OCI-LY1 (cell line): Measurements from ENCODE around the gene REXO2.

Source experiments
- H2AFZ ChIP-seq: fragments of 200-600 bp; sonication (generic), shearing (Covaris generic); 2 replicates; pipeline ENCODE4 v1.6.0; 2014; ENCODE audit warnings: antibody characterized with exemption, mild to moderate bottlenecking, low read length
- H3F3A ChIP-seq: fragments of 200-600 bp; sonication (generic), shearing (Covaris generic); 2 replicates; pipeline ENCODE4 v1.6.0; 2014; ENCODE audit warnings: mild to moderate bottlenecking, antibody characterized with exemption, low read length, moderate library complexity; ENCODE audit not compliant: insufficient read depth
- H3K27ac ChIP-seq: fragments of 200-600 bp; sonication (generic); 2 replicates; pipeline ENCODE4 v1.5.1; 2014; ENCODE audit warnings: low read length, mixed run types, mild to moderate bottlenecking, low read depth; ENCODE audit not compliant: poor library complexity, severe bottlenecking
- H3K27me3 ChIP-seq: fragments of 200-600 bp; sonication (generic); 2 replicates; pipeline ENCODE4 v1.6.0; 2014; ENCODE audit warnings: antibody characterized with exemption, mild to moderate bottlenecking, low read length, moderate library complexity; ENCODE audit not compliant: insufficient read depth
- H3K36me3 ChIP-seq: fragments of 200-600 bp; sonication (generic); 2 replicates; pipeline ENCODE4 v1.6.1; 2014; ENCODE audit warnings: mild to moderate bottlenecking, antibody characterized with exemption, low read length, moderate library complexity, mixed read lengths; ENCODE audit not compliant: insufficient read depth
- H3K4me1 ChIP-seq: fragments of 200-600 bp; sonication (generic); 2 replicates; pipeline ENCODE4 v1.5.1; 2014; ENCODE audit warnings: mild to moderate bottlenecking, low read length, moderate library complexity; ENCODE audit not compliant: insufficient read depth, severe bottlenecking
- H3K4me2 ChIP-seq: fragments of 200-600 bp; sonication (generic), shearing (Covaris generic); 2 replicates; pipeline ENCODE4 v1.6.1; 2014; ENCODE audit warnings: low read length
- H3K4me3 ChIP-seq: fragments of 200-600 bp; sonication (generic); 2 replicates; pipeline ENCODE4 v1.5.1; 2014; ENCODE audit warnings: low read length, low read depth, mild to moderate bottlenecking, mixed read lengths; ENCODE audit not compliant: poor library complexity, severe bottlenecking
- H3K79me2 ChIP-seq: fragments of 200-600 bp; shearing (Covaris generic); 2 replicates; pipeline ENCODE4 v1.6.1; 2016; ENCODE audit warnings: mixed run types, low read length, mixed read lengths; ENCODE audit not compliant: insufficient read depth
- H3K9ac ChIP-seq: fragments of 200-600 bp; sonication (generic), shearing (Covaris generic); 2 replicates; pipeline ENCODE4 v1.6.1; 2014; ENCODE audit warnings: mild to moderate bottlenecking, low read length, mixed read lengths
- H3K9me2 ChIP-seq: fragments of 200-600 bp; sonication (generic), shearing (Covaris generic); 2 replicates; pipeline ENCODE4 v1.6.1; 2014; ENCODE audit warnings: low read depth, mild to moderate bottlenecking, low read length, mixed read lengths
- H3K9me3 ChIP-seq: fragments of 200-600 bp; shearing (Covaris generic); 2 replicates; pipeline ENCODE4 v1.6.1; 2014; ENCODE audit warnings: low read length, mixed read lengths
- H4K20me1 ChIP-seq: fragments of 200-600 bp; sonication (generic), shearing (Covaris generic); 2 replicates; pipeline ENCODE4 v1.6.0; 2016; ENCODE audit warnings: mild to moderate bottlenecking, low read length; ENCODE audit not compliant: insufficient read depth
- EZH2 ChIP-seq: fragments of 200-600 bp; sonication (generic), shearing (Covaris generic); IDR thresholded peaks from 2 replicates; pipeline ENCODE4 v1.8.0; 2017; ENCODE audit warnings: borderline replicate concordance, mixed run types, mild to moderate bottlenecking, antibody characterized with exemption, low read length, moderate library complexity, mixed read lengths
- TF ChIP-seq, protein P1 (sequence below): fragments of 200-600 bp; sonication (generic), shearing (Covaris generic); IDR thresholded peaks from 2 replicates; pipeline ENCODE4 v1.5.1; 2017; ENCODE audit warnings: mild to moderate bottlenecking, antibody characterized with exemption, low read length, moderate library complexity, mixed read lengths

REXO2 gene

DNA sequence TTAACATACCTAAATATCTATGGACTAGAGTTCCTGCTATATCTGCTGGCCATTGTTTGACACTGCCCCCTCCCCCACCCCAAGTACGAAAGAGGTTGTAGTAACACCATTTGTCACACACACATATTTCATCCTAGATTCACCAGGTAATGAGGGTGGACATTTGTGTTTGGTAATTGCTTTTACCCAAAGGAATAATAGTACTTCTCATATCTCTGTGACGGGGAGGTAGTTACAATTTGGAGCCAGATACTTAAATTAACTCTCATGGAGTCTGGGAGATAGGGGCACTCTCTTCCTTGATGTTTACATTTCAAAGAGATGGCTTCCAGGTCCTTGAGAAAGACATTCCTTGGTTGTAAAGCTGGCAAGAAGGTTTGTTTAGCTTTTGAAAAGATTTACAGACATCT lies 38.7 kb downstream of the REXO2 start:
- H3K9ac ChIP-seq, result no peak overlapping the region
- H3K27me3 ChIP-seq, result no peaks in the 10 kb centered on the region
- no peak overlapping the region for H3K4me3 ChIP-seq
- no peaks in the 10 kb centered on the region for H3K79me2 ChIP-seq
- H3K27ac ChIP-seq, result no peak overlapping the region
- no peaks in the 10 kb centered on the region for H3K4me1 ChIP-seq
- no peak overlapping the region for H2AFZ ChIP-seq
- H4K20me1 ChIP-seq, result no peaks in the 10 kb centered on the region
- no peaks in the 10 kb centered on the region for H3F3A ChIP-seq
- H3K36me3 ChIP-seq, result no peaks in the 10 kb centered on the region
- no peaks in the 10 kb centered on the region for H3K9me2 ChIP-seq
- H3K9me3 ChIP-seq, result no peaks in the 10 kb centered on the region
- no peak overlapping the region for H3K4me2 ChIP-seq
- TF ChIP-seq EZH2, result no peak
- TF ChIP-seq, protein P1, sequence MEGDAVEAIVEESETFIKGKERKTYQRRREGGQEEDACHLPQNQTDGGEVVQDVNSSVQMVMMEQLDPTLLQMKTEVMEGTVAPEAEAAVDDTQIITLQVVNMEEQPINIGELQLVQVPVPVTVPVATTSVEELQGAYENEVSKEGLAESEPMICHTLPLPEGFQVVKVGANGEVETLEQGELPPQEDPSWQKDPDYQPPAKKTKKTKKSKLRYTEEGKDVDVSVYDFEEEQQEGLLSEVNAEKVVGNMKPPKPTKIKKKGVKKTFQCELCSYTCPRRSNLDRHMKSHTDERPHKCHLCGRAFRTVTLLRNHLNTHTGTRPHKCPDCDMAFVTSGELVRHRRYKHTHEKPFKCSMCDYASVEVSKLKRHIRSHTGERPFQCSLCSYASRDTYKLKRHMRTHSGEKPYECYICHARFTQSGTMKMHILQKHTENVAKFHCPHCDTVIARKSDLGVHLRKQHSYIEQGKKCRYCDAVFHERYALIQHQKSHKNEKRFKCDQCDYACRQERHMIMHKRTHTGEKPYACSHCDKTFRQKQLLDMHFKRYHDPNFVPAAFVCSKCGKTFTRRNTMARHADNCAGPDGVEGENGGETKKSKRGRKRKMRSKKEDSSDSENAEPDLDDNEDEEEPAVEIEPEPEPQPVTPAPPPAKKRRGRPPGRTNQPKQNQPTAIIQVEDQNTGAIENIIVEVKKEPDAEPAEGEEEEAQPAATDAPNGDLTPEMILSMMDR, result no peak

DNA sequence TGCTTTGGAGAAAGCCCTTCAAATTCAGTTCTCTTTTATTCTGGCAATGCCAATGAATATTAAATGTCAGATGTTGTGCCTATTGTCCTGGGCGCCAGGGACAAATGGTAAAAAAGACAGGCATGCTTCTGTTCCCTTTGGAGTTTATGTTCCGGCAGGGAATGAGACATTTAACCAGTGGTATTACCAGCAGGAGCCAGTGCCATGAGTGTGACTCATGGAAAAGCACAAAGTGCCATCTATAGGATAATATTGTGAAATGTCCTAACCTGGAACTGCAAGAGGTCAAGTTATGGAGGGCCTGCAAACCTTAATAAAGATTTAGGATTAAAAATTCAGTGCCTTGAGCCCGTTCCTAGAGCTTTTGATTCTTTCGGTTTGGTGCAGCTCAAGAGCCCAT lies 39.5 kb downstream of the REXO2 start:
- no peaks in the 10 kb centered on the region for H3K4me1 ChIP-seq
- H3K9me2 ChIP-seq, result no peaks in the 10 kb centered on the region
- no peaks in the 10 kb centered on the region for H3K36me3 ChIP-seq
- no peak overlapping the region for H2AFZ ChIP-seq
- no peak overlapping the region for H3K9ac ChIP-seq
- H3K27ac ChIP-seq, result no peak overlapping the region
- no peaks in the 10 kb centered on the region for H3K79me2 ChIP-seq
- TF ChIP-seq, protein P1, result no peak
- TF ChIP-seq EZH2, result no peak
- no peak overlapping the region for H3K4me2 ChIP-seq
- H3K9me3 ChIP-seq, result no peaks in the 10 kb centered on the region
- no peaks in the 10 kb centered on the region for H4K20me1 ChIP-seq
- no peaks in the 10 kb centered on the region for H3F3A ChIP-seq
- H3K4me3 ChIP-seq, result no peak overlapping the region
- H3K27me3 ChIP-seq, result no peaks in the 10 kb centered on the region

DNA sequence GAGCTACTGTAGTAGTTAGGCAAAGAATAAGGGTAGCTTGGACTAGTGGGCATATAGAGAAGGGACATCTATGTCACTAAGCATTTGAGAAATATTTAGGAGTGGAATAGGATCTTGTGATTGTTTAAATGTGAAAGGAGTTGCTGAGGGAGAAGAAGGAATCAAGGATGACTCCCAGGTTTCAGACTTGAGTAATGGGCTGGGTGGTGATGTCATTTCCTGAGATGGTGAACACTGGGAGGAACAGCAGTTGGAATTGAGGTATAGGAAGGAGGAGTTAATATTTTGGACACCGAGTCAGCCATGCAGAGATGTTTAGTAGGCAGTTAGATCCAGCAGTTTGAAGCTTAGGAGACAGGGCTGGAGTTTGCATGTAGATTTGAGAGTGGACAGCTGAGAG lies 40.1 kb downstream of the REXO2 start:
- Histone ChIP-seq H4K20me1 (no peaks in the 10 kb centered on the region), H2AFZ (no peak overlapping the region), H3K9me2 (no peaks in the 10 kb centered on the region), H3K27me3 (no peaks in the 10 kb centered on the region), H3K9ac (no peak overlapping the region), H3K4me3 (no peak overlapping the region), H3K79me2 (no peaks in the 10 kb centered on the region), H3K36me3 (no peaks in the 10 kb centered on the region), H3K4me2 (no peak overlapping the region), H3K27ac (no peak overlapping the region), H3F3A (no peaks in the 10 kb centered on the region), H3K9me3 (no peaks in the 10 kb centered on the region), H3K4me1 (no peaks in the 10 kb centered on the region)
- no peak for TF ChIP-seq EZH2
- TF ChIP-seq, protein P1, result no peak
